ENCODE results near the gene GGA1. TPM values are rescaled to one million over a fixed set of nuclear protein-coding genes. Genes with fewer than 3 reads are reported as not detected.

Gene GGA1
- total and polyA plus RNA-seq, 9 of the 15 experiments (the other 6 are each of a cell fraction or from before 2014, with no cell fraction given), result 1.5 to 69.5 (median 31.6) TPM

- TF ChIP-seq, protein P1, sequence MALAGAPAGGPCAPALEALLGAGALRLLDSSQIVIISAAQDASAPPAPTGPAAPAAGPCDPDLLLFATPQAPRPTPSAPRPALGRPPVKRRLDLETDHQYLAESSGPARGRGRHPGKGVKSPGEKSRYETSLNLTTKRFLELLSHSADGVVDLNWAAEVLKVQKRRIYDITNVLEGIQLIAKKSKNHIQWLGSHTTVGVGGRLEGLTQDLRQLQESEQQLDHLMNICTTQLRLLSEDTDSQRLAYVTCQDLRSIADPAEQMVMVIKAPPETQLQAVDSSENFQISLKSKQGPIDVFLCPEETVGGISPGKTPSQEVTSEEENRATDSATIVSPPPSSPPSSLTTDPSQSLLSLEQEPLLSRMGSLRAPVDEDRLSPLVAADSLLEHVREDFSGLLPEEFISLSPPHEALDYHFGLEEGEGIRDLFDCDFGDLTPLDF (CRISPR knock-in tag; IDR thresholded peaks at IDR 0.05), result no peak
- TF ChIP-seq, protein P2, sequence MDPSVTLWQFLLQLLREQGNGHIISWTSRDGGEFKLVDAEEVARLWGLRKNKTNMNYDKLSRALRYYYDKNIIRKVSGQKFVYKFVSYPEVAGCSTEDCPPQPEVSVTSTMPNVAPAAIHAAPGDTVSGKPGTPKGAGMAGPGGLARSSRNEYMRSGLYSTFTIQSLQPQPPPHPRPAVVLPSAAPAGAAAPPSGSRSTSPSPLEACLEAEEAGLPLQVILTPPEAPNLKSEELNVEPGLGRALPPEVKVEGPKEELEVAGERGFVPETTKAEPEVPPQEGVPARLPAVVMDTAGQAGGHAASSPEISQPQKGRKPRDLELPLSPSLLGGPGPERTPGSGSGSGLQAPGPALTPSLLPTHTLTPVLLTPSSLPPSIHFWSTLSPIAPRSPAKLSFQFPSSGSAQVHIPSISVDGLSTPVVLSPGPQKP (CRISPR knock-in tag; IDR thresholded peaks at IDR 0.05), result no peak
- TF ChIP-seq ZNF75A (CRISPR knock-in tag; IDR thresholded peaks at IDR 0.05) (no peak), TAF1 (IDR thresholded peaks at IDR 0.05; ENCODE audit: control insufficient read depth, extremely low read depth, insufficient read depth, low read length, severe bottlenecking) (peak; percentile 16), HCFC1 (IDR thresholded peaks at IDR 0.05; ENCODE audit: low read depth, low read length) (peak; percentile 75), THAP12 (CRISPR knock-in tag; IDR thresholded peaks at IDR 0.05) (peak; percentile 82), PYGO2 (tag; IDR thresholded peaks at IDR 0.05) (no peak), TRIM24 (IDR thresholded peaks at IDR 0.05) (peak; percentile 17 to 79; a peak in 2 of 4 replicates), ZZZ3 (IDR thresholded peaks at IDR 0.05) (0 out of 2 replicates have a peak, but pooled peaks have one; percentile 57), ATF1 (CRISPR knock-in tag; IDR thresholded peaks at IDR 0.05) (peak; percentile 23; the same call in 1 of the 2 replicates), ATF1 (tag; IDR thresholded peaks at IDR 0.05) (peak; percentile 96), SMARCE1 (IDR thresholded peaks at IDR 0.05) (no peak), KDM5B (IDR thresholded peaks at IDR 0.05; ENCODE audit: insufficient replicate concordance, low read depth, low read length) (peak; percentile 56), FOXK1 (CRISPR knock-in tag; IDR thresholded peaks at IDR 0.05; ENCODE audit: borderline replicate concordance) (no peak), ARID4B (CRISPR knock-in tag; IDR thresholded peaks at IDR 0.05) (peak; percentile 82), HNRNPUL1 (IDR thresholded peaks at IDR 0.05; ENCODE audit: low read length) (no peak)
- TF ChIP-seq, protein P3, sequence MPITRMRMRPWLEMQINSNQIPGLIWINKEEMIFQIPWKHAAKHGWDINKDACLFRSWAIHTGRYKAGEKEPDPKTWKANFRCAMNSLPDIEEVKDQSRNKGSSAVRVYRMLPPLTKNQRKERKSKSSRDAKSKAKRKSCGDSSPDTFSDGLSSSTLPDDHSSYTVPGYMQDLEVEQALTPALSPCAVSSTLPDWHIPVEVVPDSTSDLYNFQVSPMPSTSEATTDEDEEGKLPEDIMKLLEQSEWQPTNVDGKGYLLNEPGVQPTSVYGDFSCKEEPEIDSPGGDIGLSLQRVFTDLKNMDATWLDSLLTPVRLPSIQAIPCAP (CRISPR knock-in tag; IDR thresholded peaks at IDR 0.05; ENCODE audit: borderline replicate concordance), result no peak
These were observed at the start of gene GGA1 (continued) for GRCh38 chr22:37608477-37609239.

Measured in K562 (cell line).